ENCODE results near the gene TMEM50A. TPM values are rescaled to one million over a fixed set of nuclear protein-coding genes. Genes with fewer than 3 reads are reported as not detected.

TMEM50A gene
- total and polyA plus RNA-seq, 2 of the 13 experiments (the other 11 are each of a cell fraction or from before 2014, with no cell fraction given) = 51.2 to 61.2 TPM

GRCh38 chr1:25349606-25350005 is 11.5 kb downstream of the TMEM50A start:
- POLR2A ChIA-PET = no interaction called here
- in situ Hi-C loops (cut with HindIII; ENCODE audit: extremely low pct_ligation_motif_present, low pct_unique_long_range_greater_than_20kb) = loop anchor here (5.0 kb wide), 1 partner anchor 107 kb away; no protein-coding TSS in a partner anchor

More at GRCh38 chr1:25349606-25350005, 11.5 kb downstream of the TMEM50A start:
- intact Hi-C loops (cut with micrococcal nuclease; ENCODE audit: unreplicated experiment) = no loop called here
- TF ChIP-seq ZMYM4 (CRISPR knock-in tag; IDR thresholded peaks at IDR 0.05) = no peak
- TF ChIP-seq AKAP8 (CRISPR knock-in tag; IDR thresholded peaks at IDR 0.05) = no peak
- no peak for TF ChIP-seq NR2C2 (CRISPR knock-in tag; IDR thresholded peaks at IDR 0.05; ENCODE audit: borderline replicate concordance)
- TF ChIP-seq MEF2D (CRISPR knock-in tag; IDR thresholded peaks at IDR 0.05) = no peak
- no peak for TF ChIP-seq ZNF235 (CRISPR knock-in tag; IDR thresholded peaks at IDR 0.05; ENCODE audit: borderline replicate concordance)
- TF ChIP-seq ATF5 (CRISPR knock-in tag; IDR thresholded peaks at IDR 0.05; ENCODE audit: low read depth) = no peak
- no peak for TF ChIP-seq ZBTB4 (CRISPR knock-in tag; IDR thresholded peaks at IDR 0.05; ENCODE audit: borderline replicate concordance)
- TF ChIP-seq ATF3 (CRISPR knock-in tag; IDR thresholded peaks at IDR 0.05) = no peak
- no peak for TF ChIP-seq SRSF4 (IDR thresholded peaks at IDR 0.05; ENCODE audit: low read depth, low read length, poor library complexity, severe bottlenecking)
- no peak for TF ChIP-seq ZNF772 (CRISPR knock-in tag; IDR thresholded peaks at IDR 0.05)
- TF ChIP-seq JDP2 (CRISPR knock-in tag; IDR thresholded peaks at IDR 0.05; ENCODE audit: borderline replicate concordance) = no peak
- no peak overlapping the region for H3K9ac ChIP-seq (ENCODE audit: insufficient read depth, low read depth, low read length)
- 100% methylated on average over 3 of the region's 3 CpGs for WGBS (ENCODE audit: low lambda C conversion rate)
- no peak overlapping the region for H3K27ac ChIP-seq (ENCODE audit: extremely low read length, insufficient read depth, low read length)
- H2AFZ ChIP-seq (ENCODE audit: low read length) = no peak overlapping the region
- peaks cover 10 to 27% of the 10 kb centered on the region in 2 experiments; a peak in 4 of 5 replicates for H3K36me3 ChIP-seq (replicated peaks in 1 of 2; ENCODE audit: control insufficient read depth in 1 of 2, insufficient read depth in 2 of 2, low read length in 2 of 2)
- ATAC-seq (no peak), FAIRE-seq (no peak), DNase-seq (ENCODE audit: low spot score) (no peak)
- no peaks in the 10 kb centered on the region for H3K79me2 ChIP-seq (ENCODE audit: insufficient read depth, low read length)
- no TSS peak for BruUV-seq (replicated peaks)
- no peaks in the 10 kb centered on the region for H3K4me1 ChIP-seq (ENCODE audit: insufficient read depth, low read length)
- H3K27me3 ChIP-seq (ENCODE audit: control insufficient read depth in 1 of 2, insufficient read depth in 2 of 2, low read length in 2 of 2) = no peaks in the 10 kb centered on the region
- H4K20me1 ChIP-seq (ENCODE audit: insufficient read depth, low read length) = no peaks in the 10 kb centered on the region
- H3K4me2 ChIP-seq (ENCODE audit: low read depth, low read length) = no peak overlapping the region
- no peak overlapping the region for H3K4me3 ChIP-seq (replicated peaks in 1 of 3; ENCODE audit: insufficient read depth in 1 of 3, low read depth in 2 of 3, low read length in 3 of 3)
- CTCF ChIA-PET (ENCODE audit: low intra/inter-chr PET ratio, low total read pairs) = no interaction called here
- H3K9me3 ChIP-seq (ENCODE audit: low read length) = no peaks in the 10 kb centered on the region
